GM23248 (cell line): ENCODE measurements around the gene ITGB6.

Experiments used
- EZH2 ChIP-seq: fragments of 200-600 bp; sonication (generic); IDR thresholded peaks from 2 replicates; pipeline ENCODE4 v1.6.1; 2018; ENCODE audit warnings: antibody characterized with exemption, mild to moderate bottlenecking; ENCODE audit not compliant: insufficient read depth, poor library complexity, severe bottlenecking
- EZH2phosphoT487 ChIP-seq: fragments of 200-600 bp; sonication (generic); IDR thresholded peaks from 2 replicates; pipeline ENCODE4 v1.6.1; 2018; ENCODE audit warnings: antibody characterized with exemption, moderate library complexity, mild to moderate bottlenecking, low read depth; ENCODE audit not compliant: insufficient read depth

GRCh38 chr2:160064916-160065315, 135.2 kb downstream of the ITGB6 start:
- no peak for TF ChIP-seq EZH2phosphoT487
- no peak for TF ChIP-seq EZH2
